ENCODE measurements around the gene KIAA0232.

GRCh38 chr4:6753891-6754290 lies 28.6 kb upstream of the KIAA0232 start:
- TF ChIP-seq, protein P1, sequence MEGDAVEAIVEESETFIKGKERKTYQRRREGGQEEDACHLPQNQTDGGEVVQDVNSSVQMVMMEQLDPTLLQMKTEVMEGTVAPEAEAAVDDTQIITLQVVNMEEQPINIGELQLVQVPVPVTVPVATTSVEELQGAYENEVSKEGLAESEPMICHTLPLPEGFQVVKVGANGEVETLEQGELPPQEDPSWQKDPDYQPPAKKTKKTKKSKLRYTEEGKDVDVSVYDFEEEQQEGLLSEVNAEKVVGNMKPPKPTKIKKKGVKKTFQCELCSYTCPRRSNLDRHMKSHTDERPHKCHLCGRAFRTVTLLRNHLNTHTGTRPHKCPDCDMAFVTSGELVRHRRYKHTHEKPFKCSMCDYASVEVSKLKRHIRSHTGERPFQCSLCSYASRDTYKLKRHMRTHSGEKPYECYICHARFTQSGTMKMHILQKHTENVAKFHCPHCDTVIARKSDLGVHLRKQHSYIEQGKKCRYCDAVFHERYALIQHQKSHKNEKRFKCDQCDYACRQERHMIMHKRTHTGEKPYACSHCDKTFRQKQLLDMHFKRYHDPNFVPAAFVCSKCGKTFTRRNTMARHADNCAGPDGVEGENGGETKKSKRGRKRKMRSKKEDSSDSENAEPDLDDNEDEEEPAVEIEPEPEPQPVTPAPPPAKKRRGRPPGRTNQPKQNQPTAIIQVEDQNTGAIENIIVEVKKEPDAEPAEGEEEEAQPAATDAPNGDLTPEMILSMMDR (IDR thresholded peaks at IDR 0.05) = no peak
- no peak for TF ChIP-seq POLR2A (IDR thresholded peaks at IDR 0.05)
